ENCODE measurements around the gene ZNF764. TPM values are rescaled to one million over a fixed set of nuclear protein-coding genes. Genes with fewer than 3 reads are reported as not detected.

ZNF764 gene
- 4.3 to 6.6 TPM (median 5.5 TPM) in 5 replicates for total RNA-seq (2022; extraction: Qiagen RNA extraction; ENCODE audit: low read depth)

DNA sequence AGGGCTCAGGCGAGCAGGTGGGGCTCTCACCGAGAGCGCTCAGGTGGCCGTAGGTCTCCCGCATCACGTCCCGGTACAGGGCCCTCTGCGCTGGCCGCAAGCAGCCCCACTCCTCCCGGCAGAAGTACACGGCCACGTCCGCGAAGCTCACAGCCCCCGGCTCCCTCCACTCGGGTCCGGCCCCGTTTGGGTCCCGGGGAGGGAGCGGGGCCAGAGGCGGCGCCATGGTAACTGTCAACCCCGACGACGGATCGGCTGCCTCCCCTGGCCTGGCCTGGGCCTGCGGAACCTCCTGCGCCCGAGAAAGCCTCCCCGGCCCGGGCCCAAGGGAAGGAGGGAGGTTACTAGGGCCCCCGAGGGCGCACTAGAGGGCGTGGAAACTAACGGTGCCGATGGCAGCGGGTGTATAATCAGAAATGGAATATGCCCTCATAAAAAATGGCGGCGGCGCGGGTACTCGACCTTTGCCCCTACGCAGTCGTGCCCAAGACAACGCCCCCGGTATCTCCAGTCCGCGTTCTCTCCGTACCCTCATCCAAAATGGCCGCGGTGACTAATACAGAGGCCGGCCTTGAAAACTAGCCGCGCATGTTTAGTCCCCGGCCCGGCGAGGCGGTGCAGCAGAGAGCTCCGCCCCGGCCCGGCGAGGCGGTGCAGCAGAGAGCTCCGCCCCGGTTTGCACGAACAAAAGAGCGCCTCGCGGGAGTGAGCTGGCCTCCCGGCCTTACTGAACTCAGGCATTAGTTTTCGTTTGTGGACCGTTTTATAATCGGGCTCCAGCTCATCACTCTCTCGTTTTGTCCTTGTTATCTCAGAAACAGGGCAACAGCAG is at the start of gene ZNF764:
Gene ZNF764, minus strand, starts transcription at position 418 of the 832 bp plus-strand sequence. Its CDS starts 192 bp downstream, at position 226.

GRCh38 chr16:30585400-30586191 is 27.4 kb upstream of the ZNF764 start, which contains the start of gene ZNF785:
TSS of gene ZNF785 (minus strand) at chr16:30585697. CDS start at chr16:30585611, 86 bp downstream.

DNA sequence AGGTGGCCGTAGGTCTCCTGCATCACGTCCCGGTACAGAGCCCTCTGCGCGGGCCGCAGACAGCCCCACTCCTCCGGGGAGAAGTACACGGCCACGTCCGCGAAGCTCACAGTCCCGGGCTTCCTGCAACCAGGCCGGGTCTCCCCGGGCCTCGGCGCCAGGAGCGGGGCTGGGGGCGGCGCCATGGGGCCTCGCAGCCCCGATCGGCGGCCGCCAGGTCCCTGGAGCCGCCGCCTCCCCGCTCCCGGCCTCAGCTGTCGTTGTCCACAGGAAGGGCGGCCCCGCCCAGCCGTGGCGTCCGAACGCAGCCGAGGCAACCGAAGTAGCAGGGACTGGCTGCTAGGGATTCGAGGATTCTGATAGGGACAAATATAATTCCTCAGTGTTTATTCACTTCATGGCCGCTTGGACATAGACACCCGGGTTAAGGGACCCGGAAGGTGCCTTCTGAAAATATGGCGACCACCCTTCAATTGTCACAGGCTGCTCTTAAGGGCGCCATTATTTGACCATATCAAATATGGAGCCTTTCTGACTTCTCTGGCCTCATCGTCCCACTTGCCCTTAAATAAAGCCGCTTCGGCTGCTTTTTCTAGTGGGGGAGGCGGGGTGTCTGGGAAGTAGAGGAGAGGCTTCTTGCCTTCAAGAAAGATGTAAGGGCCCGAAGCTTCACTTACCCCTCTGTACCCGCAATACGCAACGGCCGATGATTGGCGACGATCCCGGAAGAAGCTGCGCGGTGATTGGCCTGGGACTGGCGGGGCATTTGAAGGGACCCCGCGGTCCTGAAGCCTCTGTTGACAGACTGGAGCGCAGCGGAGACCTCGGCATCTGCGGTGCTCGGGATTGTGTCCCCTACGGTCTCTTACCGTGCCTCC is 13.5 kb upstream of the ZNF764 start, which contains the start of gene ZNF688:
Gene ZNF688, minus strand, starts transcription at position 270 of the 878 bp plus-strand sequence. Its CDS starts 85 bp downstream, at position 185.

GRCh38 chr16:30534368-30535105 is 23.6 kb downstream of the ZNF764 start, which contains the start of gene ZNF747:
TSS of gene ZNF747 (minus strand) at chr16:30534858. CDS start at chr16:30534679, 179 bp downstream.

GRCh38 chr16:30526137-30526822 is 31.9 kb downstream of the ZNF764 start, which contains the start of gene ZNF768:
TSS of gene ZNF768 (minus strand) at chr16:30526566. CDS start at chr16:30526413, 153 bp downstream.

Other genes starting within 250 kb of the ZNF764 start
- gene CD2BP2, start 203.1 kb downstream of the ZNF764 start, total RNA-seq (2022; extraction: Qiagen RNA extraction; ENCODE audit: low read depth), result 63.4 to 69.9 TPM (median 67.1 TPM) in 5 replicates
- gene TBC1D10B, start 187.9 kb downstream of the ZNF764 start, total RNA-seq (2022; extraction: Qiagen RNA extraction; ENCODE audit: low read depth), result 22.5 to 34.5 TPM (median 28.9 TPM) in 5 replicates
- gene MYL11, start 183.6 kb downstream of the ZNF764 start, total RNA-seq (2022; extraction: Qiagen RNA extraction; ENCODE audit: low read depth), result 0.69 to 1.1 TPM in 2 of 5 replicates, not detected in the others
- 1.2 to 3.0 TPM (median 2.3 TPM) in 5 replicates for gene SEPTIN1, start 175.8 kb downstream of the ZNF764 start, total RNA-seq (2022; extraction: Qiagen RNA extraction; ENCODE audit: low read depth)
- 10.1 to 13.1 TPM (median 12.7 TPM) in 5 replicates for gene ZNF48, start 163.0 kb downstream of the ZNF764 start, total RNA-seq (2022; extraction: Qiagen RNA extraction; ENCODE audit: low read depth)
- 3.4 to 7.1 TPM (median 6.1 TPM) in 5 replicates for gene ZNF771, start 150.8 kb downstream of the ZNF764 start, total RNA-seq (2022; extraction: Qiagen RNA extraction; ENCODE audit: low read depth)
- 100.0 to 144 TPM (median 139 TPM) in 5 replicates for gene DCTPP1, start 128.3 kb downstream of the ZNF764 start, total RNA-seq (2022; extraction: Qiagen RNA extraction; ENCODE audit: low read depth)
- gene SEPHS2, start 112.5 kb downstream of the ZNF764 start, total RNA-seq (2022; extraction: Qiagen RNA extraction; ENCODE audit: low read depth), result 48.8 to 54.1 TPM (median 52.1 TPM) in 5 replicates
- 0.08 to 0.10 TPM in 2 of 5 replicates, not detected in the others for gene ITGAL, start 85.6 kb downstream of the ZNF764 start, total RNA-seq (2022; extraction: Qiagen RNA extraction; ENCODE audit: low read depth)
- gene ZNF768, start 31.8 kb downstream of the ZNF764 start, total RNA-seq (2022; extraction: Qiagen RNA extraction; ENCODE audit: low read depth), result 35.1 to 46.6 TPM (median 45.4 TPM) in 5 replicates
- gene ZNF747, start 23.5 kb downstream of the ZNF764 start, total RNA-seq (2022; extraction: Qiagen RNA extraction; ENCODE audit: low read depth), result 2.5 to 4.4 TPM (median 4.0 TPM) in 5 replicates
- 5.2 to 7.9 TPM (median 7.3 TPM) in 5 replicates for gene ZNF688, start 13.3 kb upstream of the ZNF764 start, total RNA-seq (2022; extraction: Qiagen RNA extraction; ENCODE audit: low read depth)
- not detected in 5 replicates for gene ZNF785, start 27.3 kb upstream of the ZNF764 start, total RNA-seq (2022; extraction: Qiagen RNA extraction; ENCODE audit: low read depth)
- 7.6 to 9.1 TPM (median 8.3 TPM) in 5 replicates for gene ZNF689, start 52.0 kb upstream of the ZNF764 start, total RNA-seq (2022; extraction: Qiagen RNA extraction; ENCODE audit: low read depth)
- 18.1 to 25.2 TPM (median 24.3 TPM) in 5 replicates for gene PRR14, start 92.6 kb upstream of the ZNF764 start, total RNA-seq (2022; extraction: Qiagen RNA extraction; ENCODE audit: low read depth)
- gene FBRS, start 100.1 kb upstream of the ZNF764 start, total RNA-seq (2022; extraction: Qiagen RNA extraction; ENCODE audit: low read depth), result 29.2 to 47.0 TPM (median 41.2 TPM) in 5 replicates
- 9.9 to 28.4 TPM (median 21.7 TPM) in 5 replicates for gene SRCAP, start 140.8 kb upstream of the ZNF764 start, total RNA-seq (2022; extraction: Qiagen RNA extraction; ENCODE audit: low read depth)
- gene PHKG2, start 190.1 kb upstream of the ZNF764 start, total RNA-seq (2022; extraction: Qiagen RNA extraction; ENCODE audit: low read depth), result 16.5 to 27.8 TPM (median 22.1 TPM) in 5 replicates
- gene CFAP119, start 203.7 kb upstream of the ZNF764 start, total RNA-seq (2022; extraction: Qiagen RNA extraction; ENCODE audit: low read depth), result 6.2 to 9.6 TPM (median 6.7 TPM) in 5 replicates
- 67.9 to 91.6 TPM (median 78.8 TPM) in 5 replicates for gene RNF40, start 203.9 kb upstream of the ZNF764 start, total RNA-seq (2022; extraction: Qiagen RNA extraction; ENCODE audit: low read depth)
- gene ZNF629, start 228.8 kb upstream of the ZNF764 start, total RNA-seq (2022; extraction: Qiagen RNA extraction; ENCODE audit: low read depth), result 15.7 to 19.3 TPM (median 17.4 TPM) in 5 replicates

Measured in A549 treated with RU486 at 1 μM for 4 hours (cell line).